GM12878 (cell line): ENCODE results near the gene KRTAP10-10. TPM values are rescaled to one million over a fixed set of nuclear protein-coding genes. Genes with fewer than 3 reads are reported as not detected.

Experiments used
- ATAC-seq: fragments of 200-7000 bp; cut with Tn5 transposase; 3 replicates; pipeline ENCODE4 v1.9.1; 2020; ENCODE audit warnings: mild to moderate bottlenecking, moderate library complexity
- BruUV-seq: library from RNA; stranded (reverse); fragments of 400-500 nt; replicated peaks from 2 replicates; lab custom pipeline; 2021; lab: Mats Ljungman, UMichigan
- CTCF ChIA-PET: fragments of 300-600 bp; sonication (Branson Sonifier 250); formaldehyde crosslinking; extraction: SDS; loops from one replicate; lab custom pipeline; 2021; ENCODE audit warnings: inconsistent platforms; lab: Yijun Ruan, JAX
- POLR2A ChIA-PET: fragments of 350-600 bp; formaldehyde crosslinking; extraction: SDS; loops from one replicate; lab custom pipeline; 2021; ENCODE audit warnings: inconsistent platforms; lab: Charles Lee
- RAD21 ChIA-PET: fragments of 300-600 bp; sonication (Branson Sonifier 250); formaldehyde crosslinking; loops from one replicate; lab custom pipeline; 2023; ENCODE audit warnings: antibody characterized with exemption; ENCODE audit not compliant: unreplicated experiment; lab: Charles Lee
- SMC1A ChIA-PET: fragments of 300-600 bp; sonication (Branson Sonifier 250); formaldehyde crosslinking; loops from one replicate; lab custom pipeline; 2023; ENCODE audit not compliant: unreplicated experiment, uncharacterized antibody; lab: Charles Lee
- DNase-seq: peaks from one replicate; pipeline ENCODE4 v3.0.0-alpha.2; 2011; ENCODE audit warnings: low read depth, low spot score
- FAIRE-seq: peaks from 3 replicates; lab custom pipeline; 2011; peaks lifted over from hg19 to GRCh38; lab: Jason Lieb, UNC
- H2AFZ ChIP-seq: 2 replicates; pipeline ENCODE4 v1.6.0; 2011; ENCODE audit warnings: low read depth, low read length, control low read depth; ENCODE audit not compliant: control insufficient read depth
- H3K27ac ChIP-seq: 2 replicates; pipeline ENCODE4 v1.5.1; 2011; ENCODE audit warnings: control low read depth; ENCODE audit not compliant: control insufficient read depth, insufficient read depth
- H3K27me3 ChIP-seq, 2 experiments: replicated peaks in 1 of 2; 2 replicates each; pipeline versions ENCODE4 v1.6.0 to v1.6.1; 2011; ENCODE audit warnings: low read length in 1 of 2; ENCODE audit not compliant: control insufficient read depth in 2 of 2, insufficient read depth in 2 of 2
- H3K36me3 ChIP-seq, 2 experiments: 2 replicates each; pipeline ENCODE4 v1.5.1; 2011; ENCODE audit warnings: low read length in 1 of 2; ENCODE audit not compliant: control insufficient read depth in 2 of 2, insufficient read depth in 2 of 2
- H3K4me1 ChIP-seq: 2 replicates; pipeline ENCODE4 v1.6.1; 2011; ENCODE audit warnings: mild to moderate bottlenecking, low read length, moderate library complexity, mixed read lengths; ENCODE audit not compliant: control insufficient read depth, insufficient read depth
- H3K4me2 ChIP-seq: 2 replicates; pipeline ENCODE4 v1.6.0; 2011; ENCODE audit warnings: control low read depth; ENCODE audit not compliant: control insufficient read depth, insufficient read depth
- H3K4me3 ChIP-seq: fragments of 200-600 bp; sonication (generic); 2 replicates; pipeline ENCODE4 v1.5.1; 2016
- H3K79me2 ChIP-seq: 2 replicates; pipeline ENCODE4 v1.6.0; 2011; ENCODE audit warnings: low read length; ENCODE audit not compliant: control insufficient read depth, insufficient read depth
- H3K9ac ChIP-seq: 2 replicates; pipeline ENCODE4 v1.8.0; 2011; ENCODE audit warnings: low read length, control low read depth, mixed read lengths; ENCODE audit not compliant: control insufficient read depth, insufficient read depth
- H3K9me3 ChIP-seq: replicated peaks from 3 replicates; pipeline ENCODE4 v1.5.1; 2011; ENCODE audit warnings: mild to moderate bottlenecking, low read length; ENCODE audit not compliant: control insufficient read depth, insufficient read depth
- H4K20me1 ChIP-seq: 2 replicates; pipeline ENCODE4 v1.6.0; 2011; ENCODE audit not compliant: control insufficient read depth, insufficient read depth
- CEBPZ ChIP-seq: fragments of 150-350 bp; IDR thresholded peaks from 2 replicates; pipeline ENCODE4 v1.6.1; 2016; ENCODE audit warnings: low read depth, low read length
- CREB1 ChIP-seq: IDR thresholded peaks from 2 replicates; pipeline ENCODE4 v1.6.1; 2012; ENCODE audit warnings: low read depth, mild to moderate bottlenecking, inconsistent platforms
- ETV6 ChIP-seq, 2 experiments: fragments of 450-650 bp in 1 of 2; IDR thresholded peaks in 1 of 2; conservative IDR thresholded peaks in 1 of 2; 2 replicates each; pipeline ENCODE4 v1.6.1; 2014; ENCODE audit warnings: antibody characterized with exemption in 1 of 2, borderline replicate concordance in 1 of 2, low read depth in 1 of 2, mild to moderate bottlenecking in 1 of 2, moderate library complexity in 1 of 2
- FOXM1 ChIP-seq: IDR thresholded peaks from 2 replicates; pipeline ENCODE4 v1.6.1; 2012; ENCODE audit warnings: low read depth, mild to moderate bottlenecking, inconsistent platforms, low read length, moderate library complexity
- GATAD2B ChIP-seq: fragments of 450-650 bp; conservative IDR thresholded peaks from 2 replicates; pipeline ENCODE4 v1.6.1; 2017; ENCODE audit warnings: low read depth, mild to moderate bottlenecking, moderate library complexity
- HCFC1 ChIP-seq: fragments of 150-350 bp; IDR thresholded peaks from 2 replicates; pipeline ENCODE4 v1.6.1; 2014; ENCODE audit warnings: low read length
- HDAC2 ChIP-seq: fragments of 200-600 bp; sonication (generic); IDR thresholded peaks from 2 replicates; pipeline ENCODE4 v1.6.1; 2017
- JUND ChIP-seq: IDR thresholded peaks from 2 replicates; pipeline ENCODE4 v1.6.1; 2012; ENCODE audit warnings: low read depth, mild to moderate bottlenecking, low read length, improper control_type of control experiment, moderate library complexity
- KLF5 ChIP-seq: fragments of 450-650 bp; IDR thresholded peaks from 2 replicates; pipeline ENCODE4 v1.6.1; 2014; ENCODE audit warnings: mild to moderate bottlenecking; ENCODE audit not compliant: partially characterized antibody
- MTA3 ChIP-seq: IDR thresholded peaks from 2 replicates; pipeline ENCODE4 v1.6.1; 2012; ENCODE audit warnings: low read length, inconsistent platforms, borderline replicate concordance
- NFXL1 ChIP-seq: fragments of 450-650 bp; IDR thresholded peaks from 2 replicates; pipeline ENCODE4 v1.6.1; 2017; ENCODE audit warnings: antibody characterized with exemption, mild to moderate bottlenecking, borderline replicate concordance
- RCOR1 ChIP-seq: conservative IDR thresholded peaks from 2 replicates; pipeline ENCODE4 v1.6.1; 2012; ENCODE audit warnings: low read depth, low read length, improper control_type of control experiment
- SMARCA5 ChIP-seq: fragments of 450-650 bp; IDR thresholded peaks from 2 replicates; pipeline ENCODE4 v1.6.1; 2017; ENCODE audit warnings: mild to moderate bottlenecking
- SP1 ChIP-seq: IDR thresholded peaks from one replicate; pipeline ENCODE4 v1.6.1; 2011; ENCODE audit warnings: low read depth, low read length
- SPI1 ChIP-seq: IDR thresholded peaks from 2 replicates; pipeline ENCODE4 v1.6.1; 2011; ENCODE audit warnings: low read depth, mild to moderate bottlenecking, low read length, moderate library complexity, borderline replicate concordance; ENCODE audit not compliant: insufficient read depth
- SRF ChIP-seq, 2 experiments: IDR thresholded peaks; 2 replicates each; pipeline ENCODE4 v1.6.1; 2011; ENCODE audit warnings: low read depth in 2 of 2, low read length in 2 of 2, mild to moderate bottlenecking in 1 of 2, moderate library complexity in 1 of 2
- STAT1 ChIP-seq: fragments of 450-650 bp; conservative IDR thresholded peaks from 2 replicates; pipeline ENCODE4 v1.6.1; 2014; ENCODE audit warnings: antibody characterized with exemption, mild to moderate bottlenecking
- TAF1 ChIP-seq: IDR thresholded peaks from 2 replicates; pipeline ENCODE4 v1.6.1; 2011; ENCODE audit warnings: mild to moderate bottlenecking, low read depth, low read length, borderline replicate concordance
- ZNF217 ChIP-seq: fragments of 450-650 bp; IDR thresholded peaks from 2 replicates; pipeline ENCODE4 v1.6.1; 2017; ENCODE audit warnings: antibody characterized with exemption, mild to moderate bottlenecking
- ZNF384 ChIP-seq: IDR thresholded peaks from 2 replicates; pipeline ENCODE4 v1.6.1; 2012; ENCODE audit warnings: low read depth, mild to moderate bottlenecking, low read length, improper control_type of control experiment, borderline replicate concordance
- WGBS: methylation state at CpG from one replicate; pipeline ENCODE4 v1.1.6; 2016; ENCODE audit warnings: low lambda C conversion rate; ENCODE audit not compliant: insufficient replicate concordance, insufficient coverage; ENCODE audit errors: missing lambda C conversion rate; 5-methylcytosine and 5-hydroxymethylcytosine counted together
- in situ Hi-C: fragments of 300-500 bp; cut with MboI; formaldehyde crosslinking; loops from 9 replicates; pipeline ENCODE4 v1.14.3; 2018; ENCODE audit warnings: mixed read lengths
- intact Hi-C: fragments of 100-400 bp; cut with micrococcal nuclease; formaldehyde crosslinking; loops from one replicate; pipeline ENCODE4 v1.14.2; 2022; ENCODE audit not compliant: unreplicated experiment
- polyA plus RNA-seq, 11 experiments: library from polyadenylated mRNA; depleted of rRNA in 4 of 11; unstranded in 6 of 11; stranded (reverse) in 5 of 11; fragments of >200 nt; fragmentation: Nextera tagmentation in 4 of 11; fragmentation: Illumina TruSeq in 1 of 11; extraction: Ambion mirVana in 4 of 11; extraction: Trizol in 1 of 11; gene quantifications; 1 replicate in 1 of 11; 2 replicates in 10 of 11; pipeline versions ENCODE4 v1.2.1 to v1.2.3, GENCODE V29; 2011 to 2016; ENCODE audit warnings: inconsistent platforms in 2 of 11, missing spikeins in 2 of 11, low read depth in 1 of 11
- total RNA-seq, 4 experiments: library from RNA; depleted of rRNA in 3 of 4; stranded (reverse); fragments of >200 nt in 3 of 4; fragmentation: Illumina TruSeq in 1 of 4; extraction: Trizol in 1 of 4; gene quantifications; 2 replicates each; pipeline versions ENCODE4 v1.2.1 to v1.2.3, GENCODE V29; 2013 to 2021

Gene KRTAP10-10
- total and polyA plus RNA-seq, 10 of the 15 experiments (the other 5 are each of a cell fraction or from before 2014, with no cell fraction given) = not detected

- no peak for TF ChIP-seq SMARCA5
- no peak for TF ChIP-seq NFXL1
- no peak for TF ChIP-seq ZNF217
- TF ChIP-seq STAT1 = no peak
- TF ChIP-seq ZNF384 = no peak
Measured at GRCh38 chr21:44654576-44655175, 17.5 kb downstream of the KRTAP10-10 start, which contains the start of gene KRTAP12-4 (continued).

- Histone ChIP-seq H3K9ac (no peak overlapping the region), H3K79me2 (no peaks in the 10 kb centered on the region), H3K4me2 (no peak overlapping the region), H2AFZ (no peak overlapping the region), H3K9me3 (peaks cover 2% of the 10 kb centered on the region; the same call in 1 of the 3 replicates), H3K4me1 (no peaks in the 10 kb centered on the region), H3K27me3 (no peaks in the 10 kb centered on the region), H3K27ac (no peak overlapping the region), H3K36me3 (no peaks in the 10 kb centered on the region), H4K20me1 (no peaks in the 10 kb centered on the region), H3K4me3 (no peak overlapping the region)
- ChIA-PET RAD21 (no interaction called here), POLR2A (no interaction called here), SMC1A (no interaction called here), CTCF (no interaction called here)
- 0% methylated on average over 1 of the region's 1 CpG for WGBS
- FAIRE-seq (no peak), DNase-seq (no peak), ATAC-seq (no peak)
- in situ Hi-C loops = no loop called here
- intact Hi-C loops = no loop called here
- BruUV-seq = no TSS peak
- TF ChIP-seq FOXM1 (no peak), CREB1 (no peak), TAF1 (no peak), CEBPZ (no peak), RCOR1 (no peak), HDAC2 (no peak), ETV6 (conservative IDR thresholded peaks at IDR 0.05 in 1 of 2, IDR thresholded peaks at IDR 0.05 in 1 of 2; ENCODE audit: borderline replicate concordance in 1 of 2, low read depth in 1 of 2) (no peak), SRF (IDR thresholded peaks at IDR 0.05; ENCODE audit: low read depth in 2 of 2, low read length in 2 of 2) (no peak), MTA3 (no peak), SPI1 (no peak), JUND (no peak), SP1 (no peak), KLF5 (no peak), HCFC1 (no peak), GATAD2B (no peak)
Measured at GRCh38 chr21:44656868-44657267, 19.7 kb downstream of the KRTAP10-10 start.
